Right lobe of liver (tissue), 6 donors: Measurements from ENCODE around the gene RRM1. TPM values are rescaled to one million over a fixed set of nuclear protein-coding genes. Genes with fewer than 3 reads are reported as not detected.

Experiments used
- ATAC-seq, 4 donors: fragments of 200-7000 bp; cut with Tn5 transposase; one replicate each; pipeline ENCODE4 v1.9.1; 2020; ENCODE audit warnings: mild to moderate bottlenecking in 4 of 4, moderate library complexity in 4 of 4
- DNase-seq, 3 donors: peaks; one replicate each; pipeline ENCODE4 v3.0.0-alpha.2; 2020
- H3K27ac ChIP-seq, 3 donors: fragments of 200-600 bp; one replicate each; pipeline ENCODE4 v1.8.0; 2022
- H3K27me3 ChIP-seq, 2 donors: fragments of 200-600 bp; one replicate each; pipeline ENCODE4 v1.8.0; 2022
- H3K36me3 ChIP-seq, 4 donors: fragments of 200-600 bp; sonication (generic) in 1 of 4; one replicate each; pipeline versions ENCODE4 v1.5.1 to v1.8.0; 2017 to 2022; ENCODE audit warnings: control low read depth in 1 of 4
- H3K4me1 ChIP-seq, 4 donors: fragments of 200-600 bp; sonication (generic) in 1 of 4; one replicate each; pipeline versions ENCODE4 v1.5.1 to v1.8.0; 2017 to 2022; ENCODE audit warnings: control low read depth in 1 of 4
- H3K4me3 ChIP-seq, 3 donors: fragments of 200-600 bp; one replicate each; pipeline ENCODE4 v1.8.0; 2022
- H3K9me3 ChIP-seq, 4 donors: fragments of 200-600 bp; sonication (generic) in 1 of 4; one replicate each; pipeline versions ENCODE4 v1.5.1 to v1.8.0; 2017 to 2022; ENCODE audit warnings: control low read depth in 1 of 4
- CTCF ChIP-seq, 4 donors: fragments of 200-600 bp in 3 of 4; fragments of 450-650 bp in 1 of 4; IDR thresholded peaks; one replicate each; pipeline versions ENCODE4 v1.5.1 to v1.8.0; 2016 to 2022; ENCODE audit warnings: antibody characterized with exemption in 4 of 4, mild to moderate bottlenecking in 2 of 4
- POLR2A ChIP-seq: fragments of 450-650 bp; IDR thresholded peaks from one replicate; pipeline ENCODE4 v1.6.1; 2017; ENCODE audit warnings: antibody characterized with exemption, mild to moderate bottlenecking
- WGBS: methylation state at CpG from one replicate; pipeline ENCODE4 v1.1.6; 2018; ENCODE audit warnings: low coverage, low lambda C conversion rate; ENCODE audit not compliant: insufficient coverage; ENCODE audit errors: missing lambda C conversion rate; 5-methylcytosine and 5-hydroxymethylcytosine counted together
- intact Hi-C, 2 donors: fragments of 100-400 bp; cut with DNase I; formaldehyde crosslinking; loops; one replicate each; pipeline versions ENCODE4 v1.11.2 to v1.14.1; 2022
- total RNA-seq, 6 experiments: library from RNA; depleted of rRNA in 2 of 6; stranded (reverse); fragments of >200 nt in 2 of 6; fragmentation: NEBNext Ultra II Directional in 3 of 6; extraction: Animal tissue kit (Norgen Biotek cat#: 25700) in 3 of 6; gene quantifications; one replicate each; pipeline versions ENCODE4 v1.1.0 to v1.2.4, GENCODE V29; 2016 to 2023
- donor health status: DM: no; HTN: yes; CAD: no.
- donor health status: DM: no; HTN: no; CAD: no.
- donor health status: DM: no; HTN: no; CAD: no.
- donor health status: DM: no; HTN: yes; CAD: no.
- donor health status: DM: no; HTN: yes; CAD: no.

The RRM1 gene
- total RNA-seq, 6 experiments from 2014 or later = 14.0 to 24.3 (median 16.7) TPM

- no peaks in the 10 kb centered on the region for H3K9me3 ChIP-seq
- H3K36me3 ChIP-seq = peaks cover 4 to 56% (median 10%) of the 10 kb centered on the region in 4 donors
- no peaks in the 10 kb centered on the region for H3K4me1 ChIP-seq
- ATAC-seq (no peak), DNase-seq (no peak)
- no peak overlapping the region for H3K27ac ChIP-seq
- no peaks in the 10 kb centered on the region for H3K27me3 ChIP-seq
- 86% methylated on average over 4 of the region's 9 CpGs for WGBS
- intact Hi-C loops = no loop called here
- H3K4me3 ChIP-seq = no peak overlapping the region
- TF ChIP-seq CTCF (IDR thresholded peaks at IDR 0.05) (no peak), POLR2A (no peak)
Observed at GRCh38 chr11:4083198-4083597, 11.4 kb upstream of the RRM1 start.

GRCh38 chr11:4084406-4085125 lies 10.0 kb upstream of the RRM1 start:
- no peak overlapping the region for H3K4me3 ChIP-seq
- H3K27me3 ChIP-seq = no peaks in the 10 kb centered on the region
- H3K4me1 ChIP-seq = no peaks in the 10 kb centered on the region
- DNase-seq (no peak), ATAC-seq (no peak)
- 98% methylated on average over 7 of the region's 12 CpGs for WGBS
- H3K27ac ChIP-seq = no peak overlapping the region
- intact Hi-C loops = no loop called here
- H3K36me3 ChIP-seq = peaks cover 4 to 60% (median 10%) of the 10 kb centered on the region in 4 donors
- H3K9me3 ChIP-seq = no peaks in the 10 kb centered on the region
- TF ChIP-seq POLR2A = no peak

GRCh38 chr11:4085575-4085974 lies 9.0 kb upstream of the RRM1 start:
- Histone ChIP-seq H3K27me3 (no peaks in the 10 kb centered on the region), H3K9me3 (no peaks in the 10 kb centered on the region), H3K4me1 (no peaks in the 10 kb centered on the region), H3K27ac (no peak overlapping the region), H3K4me3 (no peak overlapping the region), H3K36me3 (peaks cover 4 to 60% (median 10%) of the 10 kb centered on the region in 4 donors)
- TF ChIP-seq POLR2A = no peak
- no peak for TF ChIP-seq CTCF (IDR thresholded peaks at IDR 0.05)
- DNase-seq = no peak
- ATAC-seq = no peak
- intact Hi-C loops = no loop called here

- no peak overlapping the region for H3K27ac ChIP-seq
- H3K27me3 ChIP-seq = no peaks in the 10 kb centered on the region
- peaks cover 4 to 54% (median 10%) of the 10 kb centered on the region in 4 donors for H3K36me3 ChIP-seq
- H3K4me1 ChIP-seq = no peaks in the 10 kb centered on the region
- 82% methylated on average over 7 of the region's 8 CpGs for WGBS
- DNase-seq = no peak
- no peak for ATAC-seq
- TF ChIP-seq POLR2A (no peak), CTCF (IDR thresholded peaks at IDR 0.05) (no peak)
- H3K4me3 ChIP-seq = no peak overlapping the region
- no peaks in the 10 kb centered on the region for H3K9me3 ChIP-seq
- intact Hi-C loops = no loop called here
Observed at GRCh38 chr11:4086575-4087353, 7.8 kb upstream of the RRM1 start.

- H3K36me3 ChIP-seq = peaks cover under 1 to 46% (median 10%) of the 10 kb centered on the region in 4 donors
- WGBS = 95% methylated on average over 5 of the region's 5 CpGs
- H3K4me3 ChIP-seq = no peak overlapping the region
- no peak overlapping the region for H3K27ac ChIP-seq
- DNase-seq (no peak), ATAC-seq (no peak)
- intact Hi-C loops = no loop called here
- H3K27me3 ChIP-seq = no peaks in the 10 kb centered on the region
- H3K9me3 ChIP-seq = no peaks in the 10 kb centered on the region
- TF ChIP-seq POLR2A (no peak), CTCF (IDR thresholded peaks at IDR 0.05) (no peak)
- H3K4me1 ChIP-seq = no peaks in the 10 kb centered on the region
Observed at GRCh38 chr11:4087551-4087950, 7.0 kb upstream of the RRM1 start.
